ENCODE data around the gene TIGD1.

TIGD1 gene

GRCh38 chr2:232550354-232551249, at the start of gene TIGD1, which contains the start of gene EIF4E2:
Gene TIGD1, minus strand, starts transcription at chr2:232550557. Its CDS starts 675 bp downstream, at chr2:232549882.
Gene EIF4E2, plus strand, starts transcription at chr2:232550689. Its CDS starts 36 bp downstream, at chr2:232550725.
- TF ChIP-seq CTCF (IDR thresholded peaks at IDR 0.05; ENCODE audit: low read depth, low read length): peak; percentile 17; the same call in 1 of the 2 replicates
- H3K4me3 ChIP-seq (ENCODE audit: low read depth, low read length): peak within 1 kb of the TSS; percentile 87

GRCh38 chr2:232598293-232598692, 47.9 kb upstream of the TIGD1 start:
- H3K4me3 ChIP-seq (ENCODE audit: low read depth, low read length): no peak overlapping the region
- no peak for TF ChIP-seq CTCF (IDR thresholded peaks at IDR 0.05; ENCODE audit: low read depth, low read length)

- no peak overlapping the region for H3K4me3 ChIP-seq (ENCODE audit: low read depth, low read length)
- no peak for TF ChIP-seq CTCF (IDR thresholded peaks at IDR 0.05; ENCODE audit: low read depth, low read length)
Observed at GRCh38 chr2:232597362-232598079, 47.2 kb upstream of the TIGD1 start.

GRCh38 chr2:232593982-232594381, 43.6 kb upstream of the TIGD1 start:
- TF ChIP-seq CTCF (IDR thresholded peaks at IDR 0.05; ENCODE audit: low read depth, low read length): no peak

DNA sequence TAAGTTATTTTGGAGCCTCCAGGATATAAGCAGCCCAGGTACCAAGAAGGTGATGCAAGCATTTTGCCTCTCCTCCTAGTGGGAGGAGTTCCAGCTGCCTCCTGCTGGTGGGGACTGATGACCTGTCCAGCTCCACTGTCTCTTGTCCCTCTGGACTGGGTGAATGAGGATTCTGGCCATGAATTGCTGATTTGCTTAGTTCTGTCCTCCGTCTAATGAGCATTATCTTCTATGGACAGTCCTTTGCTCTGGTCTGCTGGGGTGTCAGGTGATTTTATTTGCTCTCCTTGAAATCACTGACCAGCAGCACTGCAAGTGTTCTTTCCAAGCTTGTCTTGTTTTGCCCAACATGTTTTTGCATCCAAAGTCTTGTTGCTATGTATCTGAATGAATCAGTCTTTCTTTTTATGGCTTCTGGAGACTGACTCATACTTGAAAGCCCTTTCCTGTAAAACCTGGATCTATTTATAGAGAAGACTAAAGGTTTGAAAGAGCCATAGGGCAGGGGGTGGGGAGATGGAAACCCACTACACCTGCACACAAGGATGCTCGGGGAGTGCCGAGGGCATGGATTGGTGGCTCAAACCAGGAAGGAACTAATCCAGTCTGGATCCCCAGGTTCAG, 42.5 kb upstream of the TIGD1 start:
- H3K4me3 ChIP-seq (ENCODE audit: low read depth, low read length): no peak overlapping the region
- TF ChIP-seq CTCF (IDR thresholded peaks at IDR 0.05; ENCODE audit: low read depth, low read length): no peak

More at GRCh38 chr2:232593982-232594381, 43.6 kb upstream of the TIGD1 start:
- no peak overlapping the region for H3K4me3 ChIP-seq (ENCODE audit: low read depth, low read length)

DNA sequence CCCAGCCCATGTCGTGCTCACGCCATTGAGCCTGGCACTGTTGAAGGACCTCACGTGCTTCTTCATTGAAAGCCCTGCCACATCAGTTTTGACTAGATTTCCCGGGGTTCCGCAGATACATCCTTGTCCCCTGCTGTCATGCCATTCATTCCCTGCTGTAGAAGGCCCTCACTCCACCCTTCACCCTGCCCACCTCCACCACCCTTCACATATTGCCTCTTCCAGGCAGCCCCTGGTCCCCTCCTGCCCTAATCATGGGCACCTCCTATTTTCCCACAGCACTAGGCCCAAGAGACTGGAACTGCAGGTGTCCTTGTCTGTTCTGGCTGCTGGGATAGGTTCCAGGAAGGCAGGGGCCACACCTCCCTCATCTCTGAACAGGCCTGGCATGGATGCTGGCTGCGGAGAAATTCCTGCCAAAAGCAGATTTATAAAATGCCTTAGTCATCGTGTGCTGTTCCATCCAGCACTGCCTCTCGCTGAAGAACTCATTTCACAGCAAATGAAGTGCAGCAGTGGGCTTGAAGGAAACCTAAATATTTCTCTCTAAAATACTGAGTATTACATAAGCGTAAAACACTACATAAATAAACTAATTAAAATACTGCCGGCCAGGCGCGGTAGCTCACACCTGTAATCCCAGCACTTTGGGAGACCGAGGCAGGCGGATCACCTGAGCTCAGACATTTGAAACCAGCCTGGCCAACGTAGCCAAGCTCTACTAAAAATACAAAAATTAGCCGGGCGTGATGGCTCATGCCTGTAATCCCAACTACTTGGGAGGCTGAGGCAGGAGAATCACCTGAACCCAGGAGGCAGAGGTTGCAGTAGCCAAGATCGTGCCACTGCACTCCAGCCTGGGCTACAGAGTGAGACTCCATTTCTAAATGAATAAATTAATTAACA, 38.6 kb upstream of the TIGD1 start:
- H3K4me3 ChIP-seq (ENCODE audit: low read depth, low read length): no peak overlapping the region
- no peak for TF ChIP-seq CTCF (IDR thresholded peaks at IDR 0.05; ENCODE audit: low read depth, low read length)
